K562 (cell line): ENCODE results near the gene UVRAG.

Source experiments
- NCOA1 ChIP-seq: fragments of 450-650 bp; IDR thresholded peaks from 2 replicates; pipeline ENCODE4 v1.6.1; 2016; ENCODE audit warnings: low read depth
- NR2F6 ChIP-seq: fragments of 450-650 bp; formaldehyde crosslinking; IDR thresholded peaks from 2 replicates; pipeline ENCODE4 v1.4.0; 2020; ENCODE audit warnings: mild to moderate bottlenecking
- RBM39 ChIP-seq: fragments of 200-400 bp; formaldehyde crosslinking; optimal IDR thresholded peaks from 2 replicates; pipeline ENCODE3; 2018; ENCODE audit warnings: low read depth, low read length

DNA sequence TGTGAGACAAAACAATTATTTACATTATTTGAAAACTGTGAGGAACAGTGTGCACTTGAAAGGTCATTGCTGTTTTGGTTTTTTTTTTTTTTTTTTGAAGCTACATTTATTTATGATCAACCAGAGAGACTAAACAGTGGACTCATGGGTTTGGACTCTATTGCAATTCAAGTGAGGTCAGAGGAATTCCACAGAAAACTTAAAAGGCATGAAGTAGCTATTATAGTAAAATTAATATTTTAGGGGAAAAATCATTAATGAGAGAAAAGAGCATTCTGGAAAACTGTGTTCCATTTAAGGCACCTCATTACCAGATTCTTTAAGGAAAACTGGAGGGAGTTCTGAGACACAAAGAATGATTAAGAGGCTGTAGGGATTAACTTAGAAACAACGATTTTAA, 288.4 kb downstream of the UVRAG start:
- no peak for TF ChIP-seq RBM39
- TF ChIP-seq NCOA1 = no peak
- no peak for TF ChIP-seq NR2F6
